HG03108 (cell line): ENCODE results near the gene LRRC27.
"Not testable (repeated sequence)": the region's sequence is repeated elsewhere in the genome, so short reads cannot be mapped to it uniquely, and the experiment has no call there.

Source experiments
- ATAC-seq: cut with Tn5 transposase; IDR thresholded peaks from one replicate; pipeline ENCODE4 v1.9.1; 2021; ENCODE audit warnings: moderate library complexity; ENCODE audit not compliant: unreplicated experiment

The LRRC27 gene

DNA sequence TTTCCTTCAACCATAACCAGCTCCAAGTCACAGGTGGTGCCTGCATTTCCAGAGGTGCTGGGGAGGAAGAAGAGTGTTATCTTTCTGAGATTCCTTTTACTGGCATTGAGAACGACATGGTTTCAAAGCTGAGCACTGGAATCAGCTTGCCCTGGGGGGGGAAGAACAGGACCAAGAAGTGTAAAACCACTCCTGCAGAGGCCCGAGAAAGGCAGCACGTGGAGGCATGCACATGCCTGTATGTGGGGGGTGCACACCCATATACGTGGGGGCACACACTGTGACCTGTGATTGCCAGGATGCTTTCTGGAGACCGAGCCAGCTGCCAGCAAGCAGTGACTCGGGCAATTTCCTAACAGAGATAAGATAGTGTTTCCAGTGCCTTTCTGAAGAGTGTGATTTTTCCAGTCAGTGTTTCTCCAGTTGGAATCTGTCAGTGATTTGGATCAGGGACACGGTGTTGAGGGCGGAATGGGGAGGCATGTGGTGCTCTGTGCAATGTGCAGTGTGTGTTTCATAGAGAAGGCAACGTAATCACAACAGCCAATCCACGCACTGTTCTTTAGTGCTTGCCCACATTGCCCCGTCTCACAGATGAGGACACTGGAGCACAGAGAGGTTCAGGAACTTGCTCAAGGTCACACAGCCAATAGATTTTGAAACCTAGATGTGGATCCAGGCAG is 4.2 kb downstream of the LRRC27 start:
- no peak for ATAC-seq

DNA sequence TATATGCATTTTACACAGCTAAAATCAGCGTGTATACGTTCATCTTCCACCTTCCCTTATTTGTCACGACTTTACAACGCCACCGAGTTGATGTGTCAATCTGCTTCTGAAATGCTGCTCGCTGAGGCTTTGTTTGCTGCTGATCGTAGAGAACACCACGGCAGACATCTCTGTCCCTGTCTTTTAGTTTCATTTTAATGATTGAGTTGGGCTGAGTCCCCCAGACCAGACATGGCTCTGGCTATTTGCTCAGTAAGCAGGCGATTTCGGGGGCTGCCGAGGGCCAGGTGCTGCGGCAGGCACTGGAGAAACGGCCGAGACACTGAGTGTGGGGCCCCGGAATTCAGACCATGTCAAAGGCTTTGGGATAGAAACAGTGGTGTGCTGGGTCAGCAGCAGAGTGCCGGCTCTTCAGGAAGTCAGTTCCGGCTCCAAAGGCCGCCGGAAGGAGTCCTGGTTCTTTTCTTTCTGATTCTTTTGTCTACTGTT is 5.0 kb downstream of the LRRC27 start:
- ATAC-seq: no peak

DNA sequence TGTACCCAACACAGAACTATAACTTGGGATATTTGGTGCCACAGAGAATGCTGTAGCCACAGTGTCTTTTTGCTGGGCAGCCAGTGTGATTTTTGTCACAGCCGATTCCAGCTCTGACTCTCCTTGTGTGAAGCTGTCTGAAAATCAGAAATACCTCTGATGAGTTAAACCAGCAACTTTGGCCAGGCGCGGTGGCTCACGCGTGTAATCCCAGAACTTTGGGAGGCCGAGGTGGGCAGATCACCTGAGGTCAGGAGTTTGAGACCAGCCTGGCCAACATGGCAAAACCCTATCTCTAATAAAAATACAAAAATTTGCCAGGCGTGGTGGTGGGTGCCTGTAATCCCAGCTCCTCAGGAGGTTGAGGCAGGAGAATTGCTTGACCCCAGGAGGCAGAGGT is 5.9 kb downstream of the LRRC27 start:
- not testable (repeated sequence) for ATAC-seq

DNA sequence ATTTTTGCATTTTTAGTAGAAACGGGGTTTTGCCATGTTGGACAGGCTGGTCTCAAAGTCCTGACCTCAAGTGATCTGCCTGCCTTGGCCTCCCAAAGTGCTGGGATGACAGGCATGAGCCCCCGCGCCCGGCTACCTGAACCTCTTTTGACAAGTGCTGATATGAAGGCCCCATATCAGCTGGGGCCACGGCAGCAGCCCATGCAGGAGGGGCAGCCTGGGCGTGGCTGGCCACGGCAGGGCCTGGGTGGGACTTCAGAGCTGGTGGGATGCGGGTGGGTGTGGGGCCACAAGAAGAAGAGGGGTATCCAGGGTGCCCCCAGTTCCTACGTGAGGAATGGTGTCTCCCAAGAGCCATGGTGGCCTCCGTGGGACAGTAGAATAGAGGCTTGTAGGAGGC is 6.9 kb downstream of the LRRC27 start:
- ATAC-seq: no peak

DNA sequence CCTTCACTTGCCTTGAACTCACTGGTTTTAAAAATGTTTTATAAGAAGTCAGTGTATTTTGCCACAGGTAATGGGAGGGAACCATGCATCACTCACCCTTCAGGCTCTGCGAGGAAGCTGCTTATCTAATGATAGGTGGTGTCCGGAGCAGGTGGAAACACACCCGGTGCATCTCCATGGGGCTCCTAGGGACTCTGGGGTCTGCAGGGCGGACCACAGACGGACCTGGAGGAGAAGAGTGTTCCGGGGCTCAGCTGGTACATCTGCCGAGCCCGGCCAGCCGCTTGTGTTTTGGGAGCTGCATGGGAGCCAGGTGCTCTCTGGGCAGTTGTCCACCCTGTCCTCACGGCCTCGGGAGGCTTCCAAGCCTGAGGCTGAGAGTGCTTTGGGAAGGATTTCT is 7.3 kb downstream of the LRRC27 start:
- ATAC-seq: no peak

DNA sequence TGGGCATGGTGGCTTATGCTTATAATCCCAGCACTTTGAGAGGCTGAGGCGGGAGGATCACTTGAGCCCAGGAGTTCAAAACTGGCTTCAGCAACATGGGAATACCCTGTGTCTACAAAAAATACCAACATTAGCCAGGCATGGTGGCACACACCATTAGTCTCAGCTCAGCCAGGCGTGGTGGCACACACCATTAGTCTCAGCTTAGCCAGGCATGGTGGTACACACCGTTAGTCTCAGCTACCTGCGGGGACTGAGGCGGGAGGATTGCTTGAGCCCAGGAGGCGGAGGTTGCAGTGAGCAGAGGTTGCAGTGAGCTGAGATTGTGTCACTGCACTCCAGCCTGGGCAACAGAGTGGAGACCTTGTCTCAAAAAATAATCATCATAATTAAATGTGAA is 9.0 kb downstream of the LRRC27 start:
- ATAC-seq: no peak

DNA sequence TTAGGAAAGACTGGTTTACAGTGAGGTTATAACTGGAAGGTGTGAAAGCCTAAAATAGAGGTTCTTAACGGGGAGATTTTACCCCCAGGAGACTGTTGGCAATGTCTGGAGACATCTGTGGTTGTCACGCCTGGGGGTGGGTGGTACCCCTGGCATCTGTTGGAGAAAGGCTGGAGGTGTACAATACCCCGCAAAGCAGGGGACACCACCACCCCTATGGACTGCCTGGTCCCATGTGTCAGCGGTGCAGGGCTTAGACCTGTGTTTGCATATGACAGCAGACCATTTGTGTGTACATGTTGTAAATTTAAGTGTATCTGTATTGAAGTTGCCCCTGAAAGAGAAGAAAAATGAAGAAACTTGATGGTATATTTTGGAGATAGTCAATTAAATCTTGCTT is 9.8 kb downstream of the LRRC27 start:
- no peak for ATAC-seq

DNA sequence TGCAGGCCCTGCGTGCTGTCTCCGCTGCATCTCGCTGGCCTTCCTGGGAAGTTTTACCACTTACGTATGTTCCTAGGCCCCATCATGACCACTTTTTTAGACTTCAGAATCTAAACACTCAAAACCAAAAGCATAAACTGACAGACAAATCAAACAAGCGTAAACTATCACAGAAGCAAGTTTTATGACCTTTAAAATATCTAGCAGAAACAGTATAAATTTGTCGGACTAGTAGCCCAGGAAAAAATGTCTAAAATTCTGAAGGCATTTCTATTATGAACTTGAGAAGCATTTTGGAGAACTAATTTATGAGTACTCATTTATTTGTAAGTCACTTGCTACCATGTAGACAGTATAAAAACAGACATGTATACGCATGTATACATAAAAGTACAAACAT is 10.6 kb downstream of the LRRC27 start:
- no peak for ATAC-seq

DNA sequence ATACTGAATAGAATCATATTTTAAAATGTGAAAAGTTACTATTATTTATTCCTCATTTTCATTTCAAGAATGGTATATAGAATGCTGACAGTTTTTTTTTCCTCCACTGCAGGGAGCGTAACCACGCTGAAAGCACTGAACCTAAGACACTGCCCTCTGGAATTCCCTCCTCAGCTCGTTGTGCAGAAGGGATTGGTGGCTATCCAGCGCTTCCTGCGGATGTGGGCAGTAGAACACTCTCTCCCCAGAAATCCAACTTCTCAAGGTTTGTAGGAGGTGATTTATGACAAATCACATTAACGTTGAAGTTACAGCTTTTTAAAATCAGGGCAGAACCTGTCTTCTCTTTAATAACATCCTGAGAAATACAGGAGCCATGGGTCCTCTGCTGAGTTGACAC is 12.4 kb downstream of the LRRC27 start:
- no peak for ATAC-seq

DNA sequence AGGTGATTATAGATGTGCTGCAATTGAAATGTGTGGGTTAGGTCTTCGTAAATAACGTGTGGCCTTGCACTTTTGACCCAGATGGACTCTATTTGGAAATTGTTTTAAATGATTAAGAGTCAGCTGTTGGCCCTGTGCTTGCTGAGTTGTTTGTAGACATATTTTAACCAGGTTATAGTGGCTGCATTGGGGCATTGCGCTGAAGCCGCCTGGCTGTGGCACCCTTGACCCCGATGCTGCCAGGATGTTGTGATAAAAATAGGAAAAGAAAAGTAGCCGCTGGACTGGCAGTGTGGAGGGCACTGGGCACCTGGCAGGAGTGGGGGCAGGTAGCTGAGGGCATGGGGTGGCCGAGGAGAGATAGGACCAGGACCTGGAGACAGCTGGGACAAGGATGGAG is 13.4 kb downstream of the LRRC27 start:
- no peak for ATAC-seq

DNA sequence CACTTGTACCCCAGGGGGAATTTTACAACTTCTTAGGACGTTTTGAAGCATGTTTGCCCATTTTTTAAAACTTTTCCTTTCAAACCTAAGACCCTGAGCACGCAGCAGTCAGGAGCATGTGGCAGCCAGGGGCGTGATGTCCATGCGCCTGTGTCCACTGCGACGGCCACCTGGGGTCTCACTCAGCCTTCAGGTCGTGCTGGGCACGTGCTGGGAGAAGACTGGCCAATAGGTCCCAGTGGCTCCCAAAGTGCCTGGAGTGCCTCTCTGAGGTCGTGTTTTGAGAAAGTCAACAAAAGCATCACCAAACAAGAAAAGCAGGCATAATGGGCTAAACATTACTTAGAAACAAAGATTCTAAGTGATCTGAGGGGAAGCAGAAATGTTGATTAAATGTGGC is 14.8 kb downstream of the LRRC27 start:
- ATAC-seq: no peak

DNA sequence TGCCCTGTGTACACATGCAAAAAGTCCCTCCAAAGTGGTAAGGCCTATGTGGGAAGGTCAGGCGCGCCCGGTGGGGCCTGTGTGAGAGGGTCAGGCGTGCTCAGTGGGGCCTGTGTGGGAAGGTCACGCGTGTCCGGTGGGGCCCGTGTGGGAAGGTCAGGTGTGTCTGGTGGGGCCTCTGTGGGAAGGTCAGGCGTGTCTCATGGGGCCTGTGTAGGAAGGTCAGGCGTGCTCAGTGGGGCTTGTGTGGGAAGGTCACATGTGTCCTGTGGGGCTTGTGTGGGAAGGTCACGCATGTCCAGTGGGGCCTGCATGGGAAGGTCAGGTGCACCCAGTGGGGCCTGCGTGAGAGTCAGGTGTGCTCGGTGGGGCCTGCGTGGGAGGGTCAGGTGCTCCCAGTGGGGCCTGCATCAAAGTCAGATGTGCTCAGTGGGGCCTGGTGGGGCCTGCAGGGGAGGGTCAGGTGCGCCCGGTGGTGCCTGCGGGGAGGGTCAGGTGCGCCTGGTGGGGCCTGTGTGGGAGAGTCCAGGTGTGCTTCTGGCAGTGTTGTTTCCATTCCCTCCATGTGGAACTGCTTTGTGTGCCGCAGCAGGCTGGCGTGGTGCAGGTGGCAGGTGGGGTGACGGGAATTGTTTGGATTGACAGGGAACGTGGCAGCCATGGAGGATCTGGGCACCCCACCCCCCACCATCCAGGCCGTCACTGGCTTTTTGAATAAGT is 15.4 kb downstream of the LRRC27 start:
- no peak for ATAC-seq

DNA sequence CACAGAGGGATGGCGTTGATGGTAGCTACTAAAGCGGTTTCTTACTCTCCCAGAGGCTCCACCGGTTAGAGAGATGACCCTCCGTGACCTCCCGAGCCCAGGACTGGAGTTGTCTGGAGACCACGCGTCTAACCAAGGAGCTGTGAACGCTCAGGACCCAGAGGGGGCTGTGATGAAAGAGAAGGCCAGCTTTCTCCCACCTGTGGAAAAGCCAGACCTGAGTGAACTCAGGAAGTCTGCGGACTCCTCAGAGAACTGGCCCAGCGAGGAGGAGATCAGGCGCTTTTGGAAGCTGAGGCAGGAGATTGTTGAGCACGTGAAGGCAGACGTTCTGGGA is 15.9 kb downstream of the LRRC27 start:
- no peak for ATAC-seq

DNA sequence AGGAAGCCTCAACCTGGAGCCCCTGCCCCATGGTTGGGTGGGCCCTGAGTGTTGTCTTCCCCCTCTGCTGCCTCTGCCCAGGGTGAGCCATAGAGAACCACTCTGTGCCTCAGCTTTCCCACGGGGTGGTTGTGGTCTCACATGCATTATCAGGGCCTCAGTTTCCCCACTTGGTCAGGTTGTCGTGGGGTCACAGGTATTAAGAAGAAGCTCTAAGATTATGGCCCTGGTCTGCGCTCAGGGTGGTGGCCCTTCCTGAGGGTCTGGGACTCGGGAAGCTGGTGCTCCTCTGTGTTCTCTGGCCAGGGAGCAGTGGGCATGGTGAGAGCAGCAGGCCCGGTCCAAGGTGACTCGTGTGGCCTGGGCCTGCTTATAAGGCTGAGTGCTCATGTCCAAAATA is 17.8 kb downstream of the LRRC27 start:
- no peak for ATAC-seq

DNA sequence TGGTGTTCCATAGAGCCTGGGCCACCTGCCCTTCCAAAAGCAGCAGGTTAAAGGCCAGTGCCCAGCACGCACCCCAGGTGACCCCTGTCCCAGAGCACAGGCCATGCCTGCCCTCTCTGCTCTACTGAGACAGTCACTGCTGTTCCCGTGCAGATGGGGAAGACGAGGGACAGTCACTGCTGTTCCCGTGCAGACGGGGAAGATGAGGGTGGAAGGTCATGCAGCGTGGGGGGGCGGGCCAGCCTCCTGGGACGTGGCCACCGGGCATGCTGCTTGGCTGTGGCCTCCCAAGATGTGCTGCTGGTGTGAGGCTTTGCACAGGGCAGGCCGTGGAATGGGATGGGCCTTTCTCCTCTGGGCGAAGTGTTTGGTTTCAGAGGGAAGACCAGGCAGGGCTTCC is 18.4 kb downstream of the LRRC27 start:
- no peak for ATAC-seq

DNA sequence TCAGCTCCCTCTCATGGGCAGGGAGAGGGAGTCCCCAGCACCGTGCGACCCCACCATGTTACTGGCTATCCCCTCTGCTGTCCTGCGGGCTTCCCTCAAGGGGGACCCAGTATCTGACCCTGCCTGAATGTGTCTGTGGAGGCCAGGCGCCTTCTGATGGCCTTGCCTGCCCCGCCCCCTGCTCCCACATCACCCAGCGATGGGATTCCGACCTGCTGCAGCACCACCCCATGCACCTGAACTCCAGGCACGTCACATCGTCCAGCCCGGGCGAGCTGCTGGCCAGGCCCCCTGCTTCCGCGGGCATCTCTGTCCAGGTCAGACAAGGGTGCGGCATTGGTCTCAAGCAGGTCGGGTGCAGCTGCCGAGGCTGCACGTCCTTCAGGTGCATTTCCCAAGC is 19.0 kb downstream of the LRRC27 start:
- no peak for ATAC-seq

DNA sequence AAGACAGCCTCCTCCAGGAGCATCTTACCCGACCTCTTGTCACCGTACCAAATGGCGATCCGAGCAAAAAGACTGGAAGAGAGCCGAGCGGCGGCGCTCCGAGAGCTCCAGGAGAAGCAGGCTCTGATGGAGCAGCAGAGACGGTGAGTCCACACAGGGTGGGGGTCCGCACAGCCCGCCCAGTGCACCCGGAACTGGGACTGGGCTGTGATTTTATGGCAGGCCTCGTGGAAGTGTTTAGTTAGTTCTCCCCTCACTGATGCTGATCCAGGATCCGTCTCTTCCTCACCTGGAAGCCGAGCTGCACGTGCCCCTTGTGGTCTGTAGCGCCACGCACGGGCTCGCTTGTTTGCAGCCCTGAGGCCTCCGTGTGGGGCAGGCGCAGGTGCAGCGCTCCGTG is 19.6 kb downstream of the LRRC27 start:
- ATAC-seq: no peak

DNA sequence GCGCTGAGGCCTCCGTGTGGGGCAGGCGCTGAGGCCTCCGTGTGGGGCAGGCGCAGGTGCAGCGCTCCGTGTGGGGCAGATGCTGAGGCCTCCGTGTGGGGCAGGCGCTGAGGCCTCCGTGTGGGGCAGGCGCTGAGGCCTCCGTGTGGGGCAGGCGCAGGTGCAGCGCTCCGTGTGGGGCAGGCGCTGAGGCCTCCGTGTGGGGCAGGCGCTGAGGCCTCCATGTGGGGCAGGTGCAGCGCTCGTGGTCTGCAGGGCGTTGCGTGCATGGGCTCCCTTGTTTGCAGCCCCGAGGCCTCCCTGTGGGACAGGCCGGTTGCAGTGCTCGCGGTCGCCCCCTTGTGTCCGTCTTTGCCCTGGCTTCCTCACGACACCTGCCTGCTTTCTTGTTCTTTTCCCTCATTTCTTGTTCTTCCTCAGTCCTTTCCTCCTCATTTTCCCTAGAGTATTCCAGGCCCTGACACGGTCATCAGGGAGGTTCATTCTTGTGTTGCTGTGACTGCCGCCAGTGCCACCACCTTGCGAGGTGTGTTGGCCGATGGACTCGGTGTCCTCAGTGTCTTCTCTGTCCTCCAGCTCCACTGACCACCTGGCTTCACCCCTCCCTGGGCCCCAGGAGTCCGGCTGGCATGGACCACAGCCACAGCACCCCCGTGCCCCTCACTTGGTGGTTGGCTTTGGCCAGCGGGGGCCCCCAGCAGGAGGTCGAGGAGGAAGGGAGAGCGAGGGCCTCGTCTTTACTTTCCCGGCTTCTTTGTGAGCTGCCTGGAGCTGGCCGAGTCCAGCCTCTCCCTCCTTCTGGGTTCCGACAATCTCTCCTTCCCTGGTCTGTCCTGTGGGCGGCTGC is 20.7 kb downstream of the LRRC27 start:
- not testable (repeated sequence) for ATAC-seq

DNA sequence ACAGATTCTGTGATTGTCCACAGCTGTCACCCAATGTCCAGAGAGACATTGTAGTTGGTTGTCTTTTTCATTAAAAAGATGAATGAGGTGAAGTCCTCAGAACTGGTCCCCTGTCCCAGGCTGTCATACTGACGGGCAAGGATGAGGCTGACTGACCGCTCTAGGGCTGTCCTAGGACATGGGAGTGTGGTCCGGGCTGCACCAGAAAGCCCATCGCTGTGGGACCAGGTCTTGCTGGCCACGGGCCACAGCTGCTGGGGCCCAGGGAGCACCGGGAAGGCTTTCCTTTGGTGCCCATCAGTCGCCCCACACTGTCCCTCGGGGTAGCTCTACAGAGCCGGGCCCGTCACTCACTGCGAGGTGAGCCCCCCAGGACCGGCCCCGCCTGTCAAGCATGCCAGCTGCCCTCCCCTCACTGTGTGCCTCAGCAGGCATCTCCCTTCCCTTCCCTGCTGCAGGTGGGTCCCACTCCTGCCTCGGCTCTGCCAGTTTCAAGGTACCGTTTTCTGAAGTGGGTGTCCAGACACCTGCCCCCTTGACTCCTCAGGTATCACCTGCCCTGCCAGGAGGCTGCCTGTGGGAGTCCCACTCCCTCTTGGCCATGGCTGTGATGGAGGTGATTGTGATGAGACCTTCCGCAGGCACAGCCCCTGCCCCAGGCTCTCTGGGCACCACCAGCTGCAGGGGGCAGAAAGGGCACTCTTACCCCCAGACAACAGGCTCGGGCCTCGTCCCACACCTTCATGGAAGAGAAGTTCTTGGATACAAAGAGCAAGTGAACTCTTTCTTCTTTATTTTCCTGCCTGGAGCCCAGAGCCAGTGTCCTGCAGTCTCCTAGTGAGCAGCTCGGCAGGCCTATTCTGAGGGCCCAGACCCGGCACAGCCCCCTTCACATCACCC is 21.7 kb downstream of the LRRC27 start:
- ATAC-seq: no peak

DNA sequence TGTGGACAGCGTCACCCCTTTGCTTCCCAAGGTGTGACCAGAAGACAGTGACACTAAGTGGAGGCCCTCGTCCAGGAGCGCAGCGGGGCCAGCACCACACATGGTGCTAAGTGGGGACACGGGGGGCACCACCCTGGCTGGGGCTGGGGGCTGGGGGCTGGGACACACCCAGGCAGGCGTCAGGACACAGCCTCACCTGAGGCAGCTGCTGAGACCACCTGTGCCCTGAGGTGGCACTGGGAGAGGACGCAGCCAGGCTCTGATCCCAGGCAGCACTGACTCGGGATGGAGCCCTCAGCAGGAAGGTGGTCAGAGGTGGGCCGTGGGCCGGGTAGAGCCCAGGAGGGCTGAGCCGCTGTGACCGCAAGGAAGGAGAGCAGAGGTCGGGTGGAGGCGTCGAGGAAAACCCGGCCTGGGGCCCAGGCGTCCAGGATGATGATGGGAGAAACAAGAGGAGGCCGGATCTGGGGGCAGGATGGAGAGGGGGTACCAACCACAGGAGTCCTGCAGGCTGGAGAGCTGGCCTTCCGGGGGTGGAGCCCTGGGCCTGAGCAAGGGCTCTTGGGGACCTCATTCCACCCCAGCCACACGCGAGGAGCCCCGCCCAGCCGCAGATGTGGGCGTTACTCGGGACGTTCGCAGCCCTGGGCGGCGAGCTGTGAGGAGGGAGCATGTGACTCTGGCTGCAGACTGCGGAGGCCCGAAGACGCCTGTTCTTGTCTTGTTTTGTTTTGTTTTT is 22.5 kb downstream of the LRRC27 start:
- no peak for ATAC-seq
